ENCODE results near the gene ZBTB7A. TPM values are rescaled to one million over a fixed set of nuclear protein-coding genes. Genes with fewer than 3 reads are reported as not detected.
"Not testable (repeated sequence)": the region's sequence is repeated elsewhere in the genome, so short reads cannot be mapped to it uniquely, and the experiment has no call there.

ZBTB7A gene
- total and polyA plus RNA-seq, 11 donors, result 14.6 to 65.0 (median 28.6) TPM

DNA sequence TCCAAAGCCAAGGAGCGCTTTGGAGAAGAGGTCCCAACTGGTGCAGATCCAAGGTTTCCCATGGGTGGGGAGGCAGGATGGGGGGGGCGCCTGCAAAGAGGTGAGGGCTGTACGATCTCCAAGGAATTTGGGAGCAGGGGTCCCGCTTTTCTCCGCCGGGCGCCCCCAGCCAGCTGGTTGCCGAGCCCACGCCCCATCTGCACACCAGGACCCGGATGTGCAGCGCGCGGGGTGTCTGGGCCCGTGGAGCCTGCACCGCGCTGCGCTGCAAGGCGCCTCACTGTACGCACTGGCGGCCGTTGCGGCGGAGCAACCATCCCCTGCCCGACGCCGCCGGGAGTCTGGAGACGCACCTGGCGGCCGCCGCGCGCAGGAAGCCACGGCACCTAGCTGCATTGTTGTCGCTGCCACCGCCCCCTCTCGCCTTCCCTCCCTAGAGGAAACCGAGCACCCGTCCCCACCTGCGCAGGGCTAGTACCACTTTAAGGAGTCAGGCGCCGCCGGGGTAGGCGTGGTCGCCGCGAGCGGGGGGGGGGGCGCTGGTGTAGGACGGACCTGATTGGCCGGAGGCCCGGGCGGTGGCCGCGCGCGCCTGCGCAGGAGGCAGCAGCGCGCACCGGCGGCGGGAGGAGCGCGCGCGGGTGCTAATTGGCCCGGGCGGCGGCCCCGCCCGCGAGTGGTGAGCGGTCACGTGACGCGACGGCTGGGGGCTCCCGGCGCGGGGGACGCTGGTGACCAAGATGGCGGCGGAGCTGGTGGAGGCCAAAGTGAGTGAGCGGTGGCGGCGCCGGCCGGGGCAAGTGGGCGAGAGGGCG, 59.5 kb downstream of the ZBTB7A start, which contains the start of gene PIAS4:
TSS of gene PIAS4 (plus strand) at position 716 of the 815 bp plus-strand sequence. CDS start at position 741, 25 bp downstream.
- peaks cover 0 to 11% (median 0%) of the 10 kb centered on the region in 9 donors for H3K36me3 ChIP-seq
- TF ChIP-seq POLR2A (IDR thresholded peaks at IDR 0.05), result peak in 1 of 2 donors; percentile 61
- TF ChIP-seq, protein P1, sequence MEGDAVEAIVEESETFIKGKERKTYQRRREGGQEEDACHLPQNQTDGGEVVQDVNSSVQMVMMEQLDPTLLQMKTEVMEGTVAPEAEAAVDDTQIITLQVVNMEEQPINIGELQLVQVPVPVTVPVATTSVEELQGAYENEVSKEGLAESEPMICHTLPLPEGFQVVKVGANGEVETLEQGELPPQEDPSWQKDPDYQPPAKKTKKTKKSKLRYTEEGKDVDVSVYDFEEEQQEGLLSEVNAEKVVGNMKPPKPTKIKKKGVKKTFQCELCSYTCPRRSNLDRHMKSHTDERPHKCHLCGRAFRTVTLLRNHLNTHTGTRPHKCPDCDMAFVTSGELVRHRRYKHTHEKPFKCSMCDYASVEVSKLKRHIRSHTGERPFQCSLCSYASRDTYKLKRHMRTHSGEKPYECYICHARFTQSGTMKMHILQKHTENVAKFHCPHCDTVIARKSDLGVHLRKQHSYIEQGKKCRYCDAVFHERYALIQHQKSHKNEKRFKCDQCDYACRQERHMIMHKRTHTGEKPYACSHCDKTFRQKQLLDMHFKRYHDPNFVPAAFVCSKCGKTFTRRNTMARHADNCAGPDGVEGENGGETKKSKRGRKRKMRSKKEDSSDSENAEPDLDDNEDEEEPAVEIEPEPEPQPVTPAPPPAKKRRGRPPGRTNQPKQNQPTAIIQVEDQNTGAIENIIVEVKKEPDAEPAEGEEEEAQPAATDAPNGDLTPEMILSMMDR (IDR thresholded peaks at IDR 0.05), result no peak
- H3K27me3 ChIP-seq, result no peaks in the 10 kb centered on the region
- 0 to 1% (median 0%) methylated on average over 6 to 91 of the region's 91 CpGs for WGBS, 4 donors
- peak within 1 kb of the TSS; percentile 78 to 98 (median 88) for H3K27ac ChIP-seq
- peak; percentile 95 to 98 (median 96) for DNase-seq
- peak within 1 kb of the TSS; percentile 64 to 99 (median 86) for H3K4me3 ChIP-seq
- intact Hi-C loops (cut with DNase I), result loop anchor here in 5 of 10 donors (5.0 to 10.0 kb wide), 3 partner anchors 55 to 175 kb away; partner anchors contain the start of genes MAP2K2 (in 2 of the 5), ANKRD24 (in 1 of the 5) and SIRT6 (in 1 of the 5)
- peak; percentile 91 to 96 (median 95) for ATAC-seq
- peaks cover 3 to 47% (median 36%) of the 10 kb centered on the region in 12 donors for H3K4me1 ChIP-seq
- no peaks in the 10 kb centered on the region for H3K9me3 ChIP-seq

DNA sequence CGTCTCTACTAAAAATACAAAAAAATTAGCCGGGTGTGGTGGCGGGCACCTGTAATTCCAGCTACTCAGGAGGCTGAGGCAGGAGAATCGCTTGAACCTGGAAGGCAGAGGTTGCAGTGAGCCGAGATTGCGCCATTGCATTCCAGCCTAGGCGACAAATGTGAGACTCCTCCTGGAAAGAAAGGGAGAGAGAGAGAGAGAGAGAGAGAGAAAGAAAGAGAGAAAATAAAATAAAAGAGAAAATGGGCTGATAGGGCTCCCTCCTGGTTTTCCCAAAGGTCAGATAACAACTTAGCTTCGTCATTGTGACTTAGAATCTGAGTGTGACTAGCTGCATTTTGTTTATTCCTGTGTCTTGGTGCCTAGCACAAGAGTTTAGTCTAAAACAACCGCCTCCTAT, 61.3 kb downstream of the ZBTB7A start:
- not testable (repeated sequence) for H3K27me3 ChIP-seq, H3K9me3 ChIP-seq, ATAC-seq, H3K4me3 ChIP-seq, DNase-seq, H3K27ac ChIP-seq, H3K36me3 ChIP-seq
- intact Hi-C loops (cut with DNase I), result loop anchor here in 5 of 10 donors (5.0 to 10.0 kb wide), 3 partner anchors 57 to 177 kb away; partner anchors contain the start of genes MAP2K2 (in 2 of the 5), ANKRD24 (in 1 of the 5) and SIRT6 (in 1 of the 5)
- 95 to 98% (median 96%) methylated on average over 9 of the region's 9 CpGs for WGBS, 4 donors
- H3K4me1 ChIP-seq, result peaks cover 3 to 33% (median 27%) of the 10 kb centered on the region in 12 donors

DNA sequence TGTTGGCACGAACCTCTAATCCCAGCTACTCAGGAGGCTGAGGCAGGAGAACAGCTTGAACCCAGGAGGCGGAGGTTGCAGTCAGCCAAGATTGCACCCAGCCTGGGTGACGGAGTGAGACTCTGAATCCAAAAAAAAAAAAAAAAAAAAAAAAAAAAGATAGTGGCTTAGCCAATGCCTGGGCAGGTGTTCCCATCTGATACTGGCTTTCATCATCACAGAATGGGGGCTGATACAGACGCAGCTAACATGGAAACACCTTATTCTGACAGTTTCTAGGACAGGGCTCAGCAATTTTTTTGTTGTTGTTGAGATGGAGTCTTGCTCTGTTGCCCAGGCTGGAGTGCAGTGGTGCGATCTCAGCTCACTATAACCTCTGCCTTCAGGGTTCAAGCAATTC, 65.9 kb downstream of the ZBTB7A start:
- ATAC-seq, H3K9me3 ChIP-seq, H3K4me3 ChIP-seq, H3K36me3 ChIP-seq, H3K27me3 ChIP-seq, DNase-seq, H3K27ac ChIP-seq, H3K4me1 ChIP-seq: not testable (repeated sequence)
- intact Hi-C loops (cut with DNase I), result loop anchor here in 2 of 10 donors (10.0 kb wide), 1 partner anchor 124 kb away; the partner anchor contains the start of gene MAP2K2 (in 2 of the 2)
- WGBS, 4 donors, result 80 to 92% (median 89%) methylated on average over 5 of the region's 5 CpGs

DNA sequence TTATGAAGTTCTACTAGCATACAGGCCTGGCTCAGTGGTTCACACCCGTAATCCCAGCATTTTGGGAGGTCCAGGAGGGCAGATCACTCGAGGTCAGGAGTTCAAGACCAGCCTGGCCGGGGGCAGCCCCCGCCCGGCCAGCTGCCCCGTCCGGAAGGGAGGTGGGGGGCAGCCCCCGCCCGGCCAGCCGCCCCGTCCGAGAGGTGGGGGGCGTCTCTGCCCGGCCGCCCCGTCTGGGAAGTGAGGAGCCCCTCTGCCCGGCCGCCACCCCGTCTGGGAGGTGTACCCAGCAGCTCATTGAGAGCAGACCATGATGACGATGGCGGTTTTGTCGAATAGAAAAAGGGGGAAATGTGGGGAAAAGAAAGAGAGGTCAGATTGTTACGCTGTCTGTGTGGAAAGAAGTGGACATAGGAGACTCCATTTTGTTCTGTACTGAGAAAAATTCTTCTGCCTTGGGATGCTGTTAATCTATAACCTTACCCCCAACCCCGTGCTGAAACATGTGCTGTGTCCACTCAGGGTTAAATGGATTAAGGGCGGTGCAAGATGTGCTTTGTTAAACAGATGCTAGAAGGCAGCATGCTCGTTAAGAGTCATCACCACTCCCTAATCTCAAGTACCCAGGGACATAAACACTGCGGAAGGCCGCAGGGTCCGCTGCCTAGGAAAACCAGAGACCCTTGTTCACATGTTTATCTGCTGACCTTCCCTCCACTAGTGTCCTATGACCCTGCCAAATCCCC, 67.9 kb downstream of the ZBTB7A start:
- WGBS, 4 donors, result 80 to 86% (median 85%) methylated on average over 21 to 29 of the region's 29 CpGs
- H3K9me3 ChIP-seq, H3K27ac ChIP-seq, DNase-seq, ATAC-seq, H3K27me3 ChIP-seq, H3K36me3 ChIP-seq, H3K4me1 ChIP-seq, H3K4me3 ChIP-seq: not testable (repeated sequence)
- intact Hi-C loops (cut with DNase I), result loop anchor here in 1 of 10 donors (10.0 kb wide), 1 partner anchor 136 kb away; no protein-coding TSS in a partner anchor

DNA sequence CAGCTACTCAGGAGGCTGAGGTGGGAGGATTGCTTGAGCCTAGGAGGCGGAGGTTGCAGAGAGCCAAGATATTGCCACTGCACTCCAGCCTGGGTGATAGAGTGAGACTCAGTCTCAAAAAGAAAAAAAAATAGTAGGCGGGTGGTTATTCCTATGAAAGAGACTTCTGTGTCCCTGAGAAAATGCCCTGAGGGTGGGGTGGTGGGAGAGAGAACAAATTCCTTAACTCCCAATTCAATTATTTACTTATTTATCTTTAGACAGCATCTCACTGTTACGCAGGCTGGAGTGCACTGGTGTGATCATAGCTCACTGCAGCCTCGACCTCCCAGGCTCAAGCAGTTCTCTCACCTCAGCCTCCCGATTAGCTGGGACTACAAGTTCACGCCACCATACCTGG, 71.1 kb downstream of the ZBTB7A start:
- H3K9me3 ChIP-seq, result no peaks in the 10 kb centered on the region
- no peaks in the 10 kb centered on the region for H3K4me1 ChIP-seq
- DNase-seq (no peak), ATAC-seq (no peak)
- no peak overlapping the region for H3K27ac ChIP-seq
- no peak for TF ChIP-seq POLR2A (IDR thresholded peaks at IDR 0.05)
- 81 to 86% (median 84%) methylated on average over 6 of the region's 6 CpGs for WGBS, 4 donors
- no peak overlapping the region for H3K4me3 ChIP-seq
- no peaks in the 10 kb centered on the region for H3K36me3 ChIP-seq
- intact Hi-C loops (cut with DNase I), result loop anchor here in 1 of 10 donors (10.0 kb wide), 1 partner anchor 139 kb away; no protein-coding TSS in a partner anchor
- no peaks in the 10 kb centered on the region for H3K27me3 ChIP-seq

Other genes starting within 250 kb of the ZBTB7A start
- under 1 TPM in 1 of 9 donors, not detected in 8; 0.16 TPM for gene ZFR2, start 197.9 kb downstream of the ZBTB7A start, total RNA-seq
- gene ZFR2, start 197.9 kb downstream of the ZBTB7A start, polyA plus RNA-seq, result under 1 TPM in 1 of 2 donors, not detected in 1; 0.08 TPM
- gene ATCAY, start 186.2 kb downstream of the ZBTB7A start, total RNA-seq, result not detected
- gene ATCAY, start 186.2 kb downstream of the ZBTB7A start, polyA plus RNA-seq, result not detected
- gene NMRK2, start 133.8 kb downstream of the ZBTB7A start, total RNA-seq, result 1,000 to 10,000 TPM in 3 of 9 donors, 100 to 1,000 TPM in 6; 347 to 2,001 (median 606) TPM
- gene NMRK2, start 133.8 kb downstream of the ZBTB7A start, polyA plus RNA-seq, result 1,000 to 10,000 TPM in 1 of 2 donors, 100 to 1,000 TPM in 1; 649 to 1,244 TPM
- gene DAPK3, start 95.8 kb downstream of the ZBTB7A start, total RNA-seq, result 100 to 1,000 TPM in 4 of 9 donors, 10 to 100 TPM in 5; 70.6 to 200 (median 97.4) TPM
- gene DAPK3, start 95.8 kb downstream of the ZBTB7A start, polyA plus RNA-seq, result 100 to 1,000 TPM; 160 to 252 TPM
- 1,000 to 10,000 TPM; 1,373 to 2,686 (median 2,215) TPM for gene EEF2, start 81.4 kb downstream of the ZBTB7A start, total RNA-seq
- gene EEF2, start 81.4 kb downstream of the ZBTB7A start, polyA plus RNA-seq, result 1,000 to 10,000 TPM in 1 of 2 donors, 100 to 1,000 TPM in 1; 846 to 1,944 TPM
- 10 to 100 TPM; 12.5 to 19.1 (median 15.3) TPM for gene PIAS4, start 59.2 kb downstream of the ZBTB7A start, total RNA-seq
- gene PIAS4, start 59.2 kb downstream of the ZBTB7A start, polyA plus RNA-seq, result 10 to 100 TPM; 12.3 to 15.4 TPM
- 100 to 1,000 TPM in 7 of 9 donors, 10 to 100 TPM in 2; 95.3 to 154 (median 108) TPM for gene MAP2K2, start 57.2 kb upstream of the ZBTB7A start, total RNA-seq
- gene MAP2K2, start 57.2 kb upstream of the ZBTB7A start, polyA plus RNA-seq, result 100 to 1,000 TPM; 131 to 204 TPM
- not detected for gene CREB3L3, start 86.7 kb upstream of the ZBTB7A start, total RNA-seq
- gene CREB3L3, start 86.7 kb upstream of the ZBTB7A start, polyA plus RNA-seq, result not detected
- 10 to 100 TPM; 10.2 to 16.7 (median 12.7) TPM for gene SIRT6, start 115.7 kb upstream of the ZBTB7A start, total RNA-seq
- 10 to 100 TPM; 15.6 to 29.0 TPM for gene SIRT6, start 115.7 kb upstream of the ZBTB7A start, polyA plus RNA-seq
- gene ANKRD24, start 115.8 kb upstream of the ZBTB7A start, total RNA-seq, result 1 to 10 TPM in 2 of 9 donors, under 1 TPM in 4, not detected in 3; 0.23 to 1.4 (median 0.51) TPM
- under 1 TPM; 0.12 to 0.30 TPM for gene ANKRD24, start 115.8 kb upstream of the ZBTB7A start, polyA plus RNA-seq
- gene EBI3, start 162.6 kb upstream of the ZBTB7A start, total RNA-seq, result 1 to 10 TPM in 4 of 9 donors, under 1 TPM in 5; 0.27 to 5.6 (median 0.54) TPM
- gene EBI3, start 162.6 kb upstream of the ZBTB7A start, polyA plus RNA-seq, result 1 to 10 TPM in 1 of 2 donors, under 1 TPM in 1; 0.88 to 1.4 TPM
- gene YJU2, start 180.2 kb upstream of the ZBTB7A start, total RNA-seq, result 10 to 100 TPM in 6 of 9 donors, 1 to 10 TPM in 3; 7.6 to 19.1 (median 10.4) TPM
- gene YJU2, start 180.2 kb upstream of the ZBTB7A start, polyA plus RNA-seq, result 10 to 100 TPM; 23.1 to 26.7 TPM
- under 1 TPM in 1 of 9 donors, not detected in 8; 0.52 TPM for gene SHD, start 212.4 kb upstream of the ZBTB7A start, total RNA-seq
- gene SHD, start 212.4 kb upstream of the ZBTB7A start, polyA plus RNA-seq, result not detected
- gene TMIGD2, start 235.5 kb upstream of the ZBTB7A start, total RNA-seq, result under 1 TPM in 3 of 9 donors, not detected in 6; 0.20 to 0.67 (median 0.30) TPM
- under 1 TPM in 1 of 2 donors, not detected in 1; 0.06 TPM for gene TMIGD2, start 235.5 kb upstream of the ZBTB7A start, polyA plus RNA-seq
- gene FSD1, start 237.7 kb upstream of the ZBTB7A start, total RNA-seq, result 1 to 10 TPM in 1 of 9 donors, not detected in 8; 1.2 TPM
- under 1 TPM in 1 of 2 donors, not detected in 1; 0.04 TPM for gene FSD1, start 237.7 kb upstream of the ZBTB7A start, polyA plus RNA-seq